ENCODE data around the gene SQOR. TPM values are rescaled to one million over a fixed set of nuclear protein-coding genes. Genes with fewer than 3 reads are reported as not detected.

The SQOR gene
- total RNA-seq, result 11.5 TPM

- Histone ChIP-seq H3K27me3 (ENCODE audit: control insufficient read depth in 3 of 3, insufficient read depth in 3 of 3, low read length in 3 of 3) (no peaks in the 10 kb centered on the region), H3K4me3 (ENCODE audit: low read length in 3 of 3) (peak within 1 kb of the TSS; percentile 94 to 95 (median 95)), H3K9ac (ENCODE audit: low read depth in 1 of 3, low read length in 3 of 3) (peak within 1 kb of the TSS; percentile 98 to 100 (median 99)), H3K9me3 (ENCODE audit: control insufficient read depth in 3 of 3, low read length in 3 of 3) (no peaks in the 10 kb centered on the region), H3K27ac (ENCODE audit: low read depth, low read length) (peak within 1 kb of the TSS; percentile 99), H3K4me1 (ENCODE audit: control insufficient read depth in 3 of 3, insufficient read depth in 3 of 3, low read length in 3 of 3) (peaks cover 14 to 26% (median 16%) of the 10 kb centered on the region in 3 donors), H3K36me3 (ENCODE audit: control insufficient read depth in 3 of 3, insufficient read depth in 3 of 3, low read length in 3 of 3) (no peaks in the 10 kb centered on the region)
Observed at GRCh38 chr15:45634432-45635190, at the start of gene SQOR. Gene SQOR (plus strand): TSS chr15:45635029. CDS start chr15:45658924, 23,895 bp downstream.

- Histone ChIP-seq H3K4me3 (ENCODE audit: low read length in 3 of 3) (no peak overlapping the region), H3K4me1 (ENCODE audit: control insufficient read depth in 3 of 3, insufficient read depth in 3 of 3, low read length in 3 of 3) (peaks cover 24 to 37% (median 36%) of the 10 kb centered on the region in 3 donors), H3K9me3 (ENCODE audit: control insufficient read depth in 3 of 3, low read length in 3 of 3) (no peaks in the 10 kb centered on the region), H3K9ac (ENCODE audit: low read depth in 1 of 3, low read length in 3 of 3) (no peak overlapping the region), H3K27me3 (ENCODE audit: control insufficient read depth in 3 of 3, insufficient read depth in 3 of 3, low read length in 3 of 3) (no peaks in the 10 kb centered on the region), H3K36me3 (ENCODE audit: control insufficient read depth in 3 of 3, insufficient read depth in 3 of 3, low read length in 3 of 3) (no peaks in the 10 kb centered on the region), H3K27ac (ENCODE audit: low read depth, low read length) (no peak overlapping the region)
Observed at GRCh38 chr15:45585069-45585791, 49.6 kb upstream of the SQOR start.

DNA sequence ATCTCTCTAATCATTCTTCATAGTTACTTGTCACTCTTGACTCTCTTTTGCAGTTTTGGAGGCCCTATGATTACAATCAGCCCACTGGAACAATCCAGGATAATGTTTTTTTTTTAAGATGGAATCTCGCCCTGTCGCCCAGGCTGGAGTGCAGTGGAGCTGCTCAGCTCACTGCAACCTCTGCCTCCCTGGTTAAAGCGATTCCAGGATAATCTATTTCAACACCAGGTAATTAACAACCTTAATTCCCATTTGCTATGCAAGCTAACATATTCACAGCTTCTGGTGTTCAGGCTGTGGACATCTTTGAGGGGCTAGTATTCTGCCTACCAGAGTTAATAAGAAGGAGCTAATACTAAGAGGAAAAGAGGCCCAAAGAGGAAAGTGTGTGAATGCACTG lies 48.7 kb upstream of the SQOR start:
- H3K9me3 ChIP-seq (ENCODE audit: control insufficient read depth in 3 of 3, low read length in 3 of 3), result no peaks in the 10 kb centered on the region
- no peaks in the 10 kb centered on the region for H3K27me3 ChIP-seq (ENCODE audit: control insufficient read depth in 3 of 3, insufficient read depth in 3 of 3, low read length in 3 of 3)
- no peaks in the 10 kb centered on the region for H3K36me3 ChIP-seq (ENCODE audit: control insufficient read depth in 3 of 3, insufficient read depth in 3 of 3, low read length in 3 of 3)
- peak overlapping the region; percentile 99 for H3K27ac ChIP-seq (ENCODE audit: low read depth, low read length)
- peak overlapping the region; percentile 86 to 100 (median 93) for H3K4me3 ChIP-seq (ENCODE audit: low read length in 3 of 3)
- peak overlapping the region; percentile 98 to 99 (median 98) for H3K9ac ChIP-seq (ENCODE audit: low read depth in 1 of 3, low read length in 3 of 3)
- H3K4me1 ChIP-seq (ENCODE audit: control insufficient read depth in 3 of 3, insufficient read depth in 3 of 3, low read length in 3 of 3), result peaks cover 24 to 38% (median 37%) of the 10 kb centered on the region in 3 donors

GRCh38 chr15:45586601-45587094 lies 48.2 kb upstream of the SQOR start:
- Histone ChIP-seq H3K9me3 (ENCODE audit: control insufficient read depth in 3 of 3, low read length in 3 of 3) (no peaks in the 10 kb centered on the region), H3K9ac (ENCODE audit: low read depth in 1 of 3, low read length in 3 of 3) (peak overlapping the region; percentile 98 to 99 (median 98)), H3K36me3 (ENCODE audit: control insufficient read depth in 3 of 3, insufficient read depth in 3 of 3, low read length in 3 of 3) (no peaks in the 10 kb centered on the region), H3K4me3 (ENCODE audit: low read length in 3 of 3) (peak overlapping the region; percentile 86 to 100 (median 93)), H3K27ac (ENCODE audit: low read depth, low read length) (peak overlapping the region; percentile 99), H3K27me3 (ENCODE audit: control insufficient read depth in 3 of 3, insufficient read depth in 3 of 3, low read length in 3 of 3) (no peaks in the 10 kb centered on the region), H3K4me1 (ENCODE audit: control insufficient read depth in 3 of 3, insufficient read depth in 3 of 3, low read length in 3 of 3) (peaks cover 24 to 38% (median 37%) of the 10 kb centered on the region in 3 donors)

GRCh38 chr15:45587095-45587862 lies 47.5 kb upstream of the SQOR start, which contains the start of gene BLOC1S6:
Gene BLOC1S6 (plus strand): TSS chr15:45587379. CDS start chr15:45587444, 65 bp downstream.
- H3K4me3 ChIP-seq (ENCODE audit: low read length in 3 of 3), result peak within 1 kb of the TSS; percentile 86 to 100 (median 93)
- H3K36me3 ChIP-seq (ENCODE audit: control insufficient read depth in 3 of 3, insufficient read depth in 3 of 3, low read length in 3 of 3), result peaks cover 0 to under 1% (median 0%) of the 10 kb centered on the region in 3 donors
- H3K9me3 ChIP-seq (ENCODE audit: control insufficient read depth in 3 of 3, low read length in 3 of 3), result no peaks in the 10 kb centered on the region
- peaks cover 24 to 38% (median 37%) of the 10 kb centered on the region in 3 donors for H3K4me1 ChIP-seq (ENCODE audit: control insufficient read depth in 3 of 3, insufficient read depth in 3 of 3, low read length in 3 of 3)
- H3K9ac ChIP-seq (ENCODE audit: low read depth in 1 of 3, low read length in 3 of 3), result peak within 1 kb of the TSS; percentile 98 to 99 (median 98)
- H3K27me3 ChIP-seq (ENCODE audit: control insufficient read depth in 3 of 3, insufficient read depth in 3 of 3, low read length in 3 of 3), result no peaks in the 10 kb centered on the region
- H3K27ac ChIP-seq (ENCODE audit: low read depth, low read length), result peak within 1 kb of the TSS; percentile 99

DNA sequence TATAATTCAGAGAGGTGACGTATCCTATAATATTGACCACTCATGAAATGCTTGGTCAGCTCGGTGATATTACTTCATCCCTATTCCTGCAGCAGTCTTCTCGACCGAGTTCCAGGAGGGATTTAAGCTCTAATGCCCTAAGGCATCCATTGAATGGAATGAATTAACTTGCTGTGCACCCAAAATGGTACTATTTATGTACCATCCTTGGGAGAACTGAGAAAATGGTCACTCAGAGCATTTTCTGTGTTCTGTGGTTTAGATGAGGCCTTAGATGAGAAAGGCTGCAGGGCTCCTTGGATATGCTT lies 47.0 kb upstream of the SQOR start:
- H3K4me1 ChIP-seq (ENCODE audit: control insufficient read depth in 3 of 3, insufficient read depth in 3 of 3, low read length in 3 of 3), result peaks cover 24 to 38% (median 37%) of the 10 kb centered on the region in 3 donors

GRCh38 chr15:45588219-45588875 lies 46.5 kb upstream of the SQOR start:
- H3K9me3 ChIP-seq (ENCODE audit: control insufficient read depth in 3 of 3, low read length in 3 of 3), result no peaks in the 10 kb centered on the region
- peak overlapping the region; percentile 98 to 99 (median 98) for H3K9ac ChIP-seq (ENCODE audit: low read depth in 1 of 3, low read length in 3 of 3)
- H3K4me3 ChIP-seq (ENCODE audit: low read length in 3 of 3), result peak overlapping the region; percentile 86 to 100 (median 93)
- H3K27ac ChIP-seq (ENCODE audit: low read depth, low read length), result peak overlapping the region; percentile 99
- H3K4me1 ChIP-seq (ENCODE audit: control insufficient read depth in 3 of 3, insufficient read depth in 3 of 3, low read length in 3 of 3), result peaks cover 24 to 38% (median 37%) of the 10 kb centered on the region in 3 donors
- H3K27me3 ChIP-seq (ENCODE audit: control insufficient read depth in 3 of 3, insufficient read depth in 3 of 3, low read length in 3 of 3), result no peaks in the 10 kb centered on the region
- peaks cover 0 to 6% (median 2%) of the 10 kb centered on the region in 3 donors for H3K36me3 ChIP-seq (ENCODE audit: control insufficient read depth in 3 of 3, insufficient read depth in 3 of 3, low read length in 3 of 3)

More for the DNA sequence above, 47.0 kb upstream of the SQOR start:
- H3K27me3 ChIP-seq (ENCODE audit: control insufficient read depth in 3 of 3, insufficient read depth in 3 of 3, low read length in 3 of 3), result no peaks in the 10 kb centered on the region
- H3K36me3 ChIP-seq (ENCODE audit: control insufficient read depth in 3 of 3, insufficient read depth in 3 of 3, low read length in 3 of 3), result peaks cover 0 to 5% (median 2%) of the 10 kb centered on the region in 3 donors
- no peaks in the 10 kb centered on the region for H3K9me3 ChIP-seq (ENCODE audit: control insufficient read depth in 3 of 3, low read length in 3 of 3)
- H3K9ac ChIP-seq (ENCODE audit: low read depth in 1 of 3, low read length in 3 of 3), result peak overlapping the region; percentile 98 to 99 (median 98)
- peak overlapping the region; percentile 86 to 100 (median 93) for H3K4me3 ChIP-seq (ENCODE audit: low read length in 3 of 3)
- H3K27ac ChIP-seq (ENCODE audit: low read depth, low read length), result peak overlapping the region; percentile 99

DNA sequence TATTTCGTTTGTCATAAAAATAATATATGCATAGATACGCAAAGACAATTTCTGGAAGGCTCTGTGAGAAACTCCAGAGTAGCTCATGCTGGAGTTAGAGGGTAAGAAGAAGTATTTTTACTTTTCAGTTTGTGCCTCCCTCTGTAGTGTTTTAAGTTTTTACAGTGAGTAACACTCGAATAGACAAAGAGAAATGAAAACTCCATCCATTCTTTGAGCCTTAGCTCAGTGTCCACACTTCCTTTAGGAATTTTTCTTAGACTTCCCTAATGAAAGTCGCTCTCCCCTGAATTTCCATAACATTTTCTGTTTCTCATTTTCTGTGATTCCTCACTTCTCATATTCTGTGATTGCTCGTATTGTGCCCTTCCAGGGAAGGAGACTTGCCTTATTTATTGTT lies 45.6 kb upstream of the SQOR start:
- H3K27ac ChIP-seq (ENCODE audit: low read depth, low read length), result no peak overlapping the region
- no peaks in the 10 kb centered on the region for H3K9me3 ChIP-seq (ENCODE audit: control insufficient read depth in 3 of 3, low read length in 3 of 3)
- H3K4me1 ChIP-seq (ENCODE audit: control insufficient read depth in 3 of 3, insufficient read depth in 3 of 3, low read length in 3 of 3), result peaks cover 24 to 38% (median 37%) of the 10 kb centered on the region in 3 donors
- no peaks in the 10 kb centered on the region for H3K27me3 ChIP-seq (ENCODE audit: control insufficient read depth in 3 of 3, insufficient read depth in 3 of 3, low read length in 3 of 3)
- H3K4me3 ChIP-seq (ENCODE audit: low read length in 3 of 3), result peak overlapping the region in 1 of 3 donors; percentile 93
- peak overlapping the region in 2 of 3 donors; percentile 4 to 99 for H3K9ac ChIP-seq (ENCODE audit: low read depth in 1 of 3, low read length in 3 of 3)
- H3K36me3 ChIP-seq (ENCODE audit: control insufficient read depth in 3 of 3, insufficient read depth in 3 of 3, low read length in 3 of 3), result peaks cover 0 to 6% (median 4%) of the 10 kb centered on the region in 3 donors

- H3K27ac ChIP-seq (ENCODE audit: low read depth, low read length), result no peak overlapping the region
- peaks cover 8 to 15% (median 12%) of the 10 kb centered on the region in 3 donors for H3K36me3 ChIP-seq (ENCODE audit: control insufficient read depth in 3 of 3, insufficient read depth in 3 of 3, low read length in 3 of 3)
- no peak overlapping the region for H3K9ac ChIP-seq (ENCODE audit: low read depth in 1 of 3, low read length in 3 of 3)
- no peaks in the 10 kb centered on the region for H3K27me3 ChIP-seq (ENCODE audit: control insufficient read depth in 3 of 3, insufficient read depth in 3 of 3, low read length in 3 of 3)
- peaks cover 4 to 5% (median 4%) of the 10 kb centered on the region in 3 donors for H3K4me1 ChIP-seq (ENCODE audit: control insufficient read depth in 3 of 3, insufficient read depth in 3 of 3, low read length in 3 of 3)
- H3K4me3 ChIP-seq (ENCODE audit: low read length in 3 of 3), result no peak overlapping the region
- no peaks in the 10 kb centered on the region for H3K9me3 ChIP-seq (ENCODE audit: control insufficient read depth in 3 of 3, low read length in 3 of 3)
Observed at GRCh38 chr15:45594319-45594718, 40.5 kb upstream of the SQOR start.
